ENCODE data around the gene BFSP1.

Gene BFSP1

DNA sequence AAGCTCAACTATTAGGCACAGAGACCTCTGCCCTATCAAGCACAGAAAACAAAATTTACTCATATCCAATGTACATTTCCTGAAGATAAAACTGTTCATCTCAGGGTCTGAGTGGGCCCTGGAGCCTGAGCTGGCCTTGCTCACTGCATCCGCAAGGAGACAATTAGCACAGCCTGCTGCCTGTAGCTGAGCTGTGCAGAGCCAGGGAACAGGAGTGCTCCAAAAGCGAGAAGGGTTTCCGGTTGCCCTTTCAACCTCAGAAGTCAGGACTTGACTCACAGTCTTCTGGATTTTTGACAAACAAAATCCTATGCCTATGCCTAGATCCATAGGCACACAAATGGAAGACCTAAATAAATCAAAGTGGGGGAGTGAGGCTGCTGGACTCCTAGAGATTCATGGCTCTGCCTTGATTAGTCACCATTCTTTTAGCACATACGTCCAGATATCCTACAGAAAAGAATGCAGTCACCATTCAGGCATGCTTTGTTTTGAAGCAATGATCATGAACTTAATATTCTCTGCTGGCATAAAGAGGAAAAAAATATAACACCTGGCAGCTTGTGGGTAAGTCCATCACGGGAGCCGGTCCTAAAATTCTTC, 73.5 kb downstream of the BFSP1 start:
- DNase-seq, result no peak

GRCh38 chr20:17457079-17457478, 74.1 kb downstream of the BFSP1 start:
- DNase-seq, result no peak

DNA sequence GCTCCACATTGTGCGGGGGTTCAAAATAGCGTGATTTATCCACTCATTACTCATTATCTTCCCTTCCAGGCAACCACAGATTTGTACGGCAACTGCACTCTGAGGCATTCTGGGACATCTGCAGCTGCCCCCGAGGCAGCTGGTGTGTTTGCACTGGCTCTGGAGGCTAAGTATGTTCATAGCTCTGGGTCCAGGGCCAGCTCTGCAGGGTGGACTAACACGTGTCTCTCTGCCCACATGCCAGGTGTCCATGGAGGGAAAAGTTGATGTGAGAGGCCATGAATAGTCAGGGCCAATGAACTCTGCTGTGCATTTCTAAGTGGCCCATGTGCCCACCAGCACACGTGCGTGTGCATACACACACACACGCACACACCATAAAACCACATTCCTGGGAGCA, 74.9 kb downstream of the BFSP1 start:
- no peak for DNase-seq

GRCh38 chr20:17453592-17453991, 77.6 kb downstream of the BFSP1 start:
- DNase-seq, result no peak

DNA sequence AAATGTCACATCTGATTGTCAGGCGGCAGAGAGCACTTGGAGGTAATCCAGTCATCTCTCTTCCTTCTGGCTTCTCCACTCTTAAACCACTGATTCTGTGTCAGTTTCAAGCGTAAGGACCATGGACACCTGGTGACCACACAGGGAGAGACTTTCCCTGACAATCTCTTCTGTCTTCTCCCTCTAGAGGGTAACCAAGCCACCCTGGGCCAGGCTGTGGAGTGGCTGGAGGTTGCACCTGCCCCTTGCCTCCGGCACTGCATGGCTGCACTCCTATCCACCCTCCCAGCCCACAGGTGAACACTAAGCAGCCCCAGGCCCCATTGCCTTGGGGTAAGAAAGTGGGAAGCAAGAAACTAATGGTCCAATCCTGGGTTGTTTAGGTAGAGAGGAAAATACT, 78.7 kb downstream of the BFSP1 start:
- DNase-seq, result no peak

DNA sequence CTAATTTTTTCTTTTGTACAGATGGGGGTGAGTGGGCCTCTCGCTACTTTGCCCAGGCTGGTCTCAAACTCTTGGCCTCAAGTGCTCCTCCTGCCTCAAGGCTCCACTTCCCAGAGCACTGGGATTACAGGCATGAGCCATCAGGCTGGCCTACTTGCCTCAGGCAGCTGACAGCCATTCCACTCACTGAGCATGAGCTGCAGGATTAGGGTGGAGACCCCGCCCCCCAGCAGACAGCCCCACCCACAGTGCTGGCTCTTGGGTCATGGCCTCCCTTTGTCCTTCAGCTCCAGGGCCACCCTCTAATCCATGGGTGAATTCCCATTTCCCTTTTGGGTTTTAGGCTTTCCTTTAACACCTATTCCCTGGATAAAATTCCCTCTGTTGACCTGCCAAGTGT, 82.1 kb downstream of the BFSP1 start:
- DNase-seq, result no peak

DNA sequence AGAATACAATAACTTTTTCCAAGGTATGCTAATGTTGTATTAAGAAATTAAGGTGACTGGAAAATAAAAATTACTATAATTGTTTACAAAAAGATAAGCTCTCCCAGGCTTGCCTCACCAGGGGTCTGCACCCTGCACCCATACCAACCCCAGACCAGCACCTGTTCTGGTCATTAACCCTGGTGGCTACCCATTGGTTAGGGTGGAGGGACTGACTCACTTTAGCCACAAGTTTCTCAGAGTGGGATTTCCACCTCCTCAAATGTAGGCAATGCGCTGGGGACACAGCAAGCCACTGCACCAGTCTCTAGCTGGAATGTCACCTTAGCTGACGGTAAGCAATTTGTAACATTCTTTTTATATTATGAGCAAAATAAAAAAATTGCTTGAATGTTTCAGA, 83.1 kb downstream of the BFSP1 start:
- no peak for DNase-seq

DNA sequence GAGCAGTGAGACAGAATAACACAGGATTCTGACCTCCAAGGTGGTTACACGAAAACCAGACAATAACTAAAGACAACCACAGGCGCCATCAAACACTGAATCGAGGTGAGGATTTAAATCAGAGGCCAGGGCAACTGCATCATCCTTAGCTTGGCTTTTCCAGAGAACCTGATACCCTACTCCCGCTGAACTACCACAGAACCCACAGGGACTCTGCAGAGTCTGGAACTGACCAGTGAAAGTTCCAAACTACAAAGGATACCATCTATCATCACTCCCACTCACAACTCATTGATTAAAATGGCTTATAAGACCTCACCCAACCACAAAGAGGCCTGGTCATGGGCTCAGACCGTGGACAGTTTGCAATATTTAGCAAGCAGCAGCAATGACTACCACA, 85.0 kb downstream of the BFSP1 start:
- no peak for DNase-seq

- no peak for DNase-seq
Observed at GRCh38 chr20:17445543-17445942, 85.6 kb downstream of the BFSP1 start.

DNA sequence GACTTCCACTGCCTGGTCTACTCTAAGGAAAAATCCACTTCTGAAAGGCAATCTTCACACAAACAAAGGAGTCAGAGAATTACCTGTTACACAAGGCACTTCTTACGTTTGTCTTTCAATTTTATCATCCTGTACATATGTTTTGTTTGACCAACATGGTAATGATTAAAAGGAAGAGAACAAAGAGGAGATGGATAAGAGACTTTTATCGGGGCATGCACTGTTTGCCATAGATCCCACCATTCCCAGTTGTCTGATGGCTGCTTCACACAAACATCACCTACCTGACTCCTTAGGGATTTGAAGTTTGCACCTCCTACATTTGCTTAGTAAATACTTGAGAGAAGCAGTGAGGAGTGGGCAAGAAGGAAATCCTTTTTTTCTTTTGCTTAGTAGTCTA, 87.1 kb downstream of the BFSP1 start:
- DNase-seq, result no peak
